MG63 (cell line): Measurements from ENCODE around the gene NDUFB10. TPM values are rescaled to one million over a fixed set of nuclear protein-coding genes. Genes with fewer than 3 reads are reported as not detected.
"Not testable (repeated sequence)": the region's sequence is repeated elsewhere in the genome, so short reads cannot be mapped to it uniquely, and the experiment has no call there.

Source experiments
- DNase-seq: peaks from one replicate; pipeline ENCODE4 v3.0.0-alpha.2; 2020
- H3K27me3 ChIP-seq: fragments of 250-450 bp; sonication (Bioruptor Pico); 2 replicates; pipeline ENCODE4 v1.5.1; 2020; ENCODE audit warnings: mild to moderate bottlenecking, moderate library complexity
- H3K36me3 ChIP-seq: fragments of 250-450 bp; sonication (Bioruptor Pico); 2 replicates; pipeline ENCODE4 v1.5.1; 2020; ENCODE audit warnings: mild to moderate bottlenecking, moderate library complexity
- H3K4me3 ChIP-seq: fragments of 250-450 bp; sonication (Bioruptor Pico); 2 replicates; pipeline ENCODE4 v1.5.1; 2020; ENCODE audit warnings: mild to moderate bottlenecking, moderate library complexity
- H3K9me3 ChIP-seq: fragments of 250-450 bp; sonication (Bioruptor Pico); 2 replicates; pipeline ENCODE4 v1.5.1; 2020; ENCODE audit warnings: mild to moderate bottlenecking, moderate library complexity
- total RNA-seq: library from RNA; depleted of rRNA; stranded (reverse); fragments of >200 nt; shearing (Covaris generic); gene quantifications from 2 replicates; pipeline ENCODE4 v1.2.3, GENCODE V29; 2014; ENCODE audit warnings: low replicate concordance

The NDUFB10 gene
- total RNA-seq, 1 experiment from 2014 or later, result 406 TPM

- DNase-seq, result no peak
- Histone ChIP-seq H3K4me3 (peak overlapping the region; percentile 86), H3K9me3 (no peaks in the 10 kb centered on the region), H3K36me3 (peaks cover 40% of the 10 kb centered on the region), H3K27me3 (no peaks in the 10 kb centered on the region)
These were observed 18.8 kb upstream of the NDUFB10 start for GRCh38 chr16:1940273-1941161.

GRCh38 chr16:1941162-1942046, 17.9 kb upstream of the NDUFB10 start:
- Histone ChIP-seq H3K27me3 (no peaks in the 10 kb centered on the region), H3K9me3 (no peaks in the 10 kb centered on the region), H3K36me3 (peaks cover 40% of the 10 kb centered on the region), H3K4me3 (peak overlapping the region; percentile 86)
- DNase-seq, result peak; percentile 97

GRCh38 chr16:1942047-1942809, 17.1 kb upstream of the NDUFB10 start:
- Histone ChIP-seq H3K36me3 (peaks cover 37% of the 10 kb centered on the region), H3K9me3 (no peaks in the 10 kb centered on the region), H3K4me3 (peak overlapping the region; percentile 86), H3K27me3 (no peaks in the 10 kb centered on the region)
- DNase-seq, result no peak

GRCh38 chr16:1942810-1943726, 16.3 kb upstream of the NDUFB10 start, which contains the start of gene MSRB1:
Gene MSRB1, minus strand, starts transcription at chr16:1943199. Its CDS starts 43 bp downstream, at chr16:1943156.
- Histone ChIP-seq H3K27me3 (no peaks in the 10 kb centered on the region), H3K4me3 (peak within 1 kb of the TSS; percentile 86), H3K9me3 (no peaks in the 10 kb centered on the region), H3K36me3 (peaks cover 30% of the 10 kb centered on the region)
- peak; percentile 99 for DNase-seq

GRCh38 chr16:1944612-1945199, 14.6 kb upstream of the NDUFB10 start:
- H3K4me3 ChIP-seq, result no peak overlapping the region
- DNase-seq, result no peak
- peaks cover 14% of the 10 kb centered on the region for H3K36me3 ChIP-seq
- no peaks in the 10 kb centered on the region for H3K27me3 ChIP-seq
- no peaks in the 10 kb centered on the region for H3K9me3 ChIP-seq

- peaks cover 3% of the 10 kb centered on the region for H3K36me3 ChIP-seq
- no peaks in the 10 kb centered on the region for H3K27me3 ChIP-seq
- H3K4me3 ChIP-seq, result no peak overlapping the region
- H3K9me3 ChIP-seq, result no peaks in the 10 kb centered on the region
- DNase-seq, result no peak
These were observed 13.6 kb upstream of the NDUFB10 start for GRCh38 chr16:1945559-1946391.

- Histone ChIP-seq H3K9me3 (no peaks in the 10 kb centered on the region), H3K36me3 (no peaks in the 10 kb centered on the region), H3K4me3 (no peak overlapping the region), H3K27me3 (no peaks in the 10 kb centered on the region)
- no peak for DNase-seq
These were observed 12.6 kb upstream of the NDUFB10 start for GRCh38 chr16:1946495-1947368.

GRCh38 chr16:1947369-1947670, 12.0 kb upstream of the NDUFB10 start:
- DNase-seq, result no peak
- Histone ChIP-seq H3K4me3 (no peak overlapping the region), H3K27me3 (no peaks in the 10 kb centered on the region), H3K36me3 (no peaks in the 10 kb centered on the region), H3K9me3 (no peaks in the 10 kb centered on the region)

- H3K4me3 ChIP-seq, result no peak overlapping the region
- no peaks in the 10 kb centered on the region for H3K9me3 ChIP-seq
- DNase-seq, result no peak
These were observed 9.8 kb upstream of the NDUFB10 start for GRCh38 chr16:1949507-1949906.

GRCh38 chr16:1950047-1950446, 9.3 kb upstream of the NDUFB10 start:
- Histone ChIP-seq H3K4me3 (no peak overlapping the region), H3K9me3 (no peaks in the 10 kb centered on the region), H3K36me3 (no peaks in the 10 kb centered on the region), H3K27me3 (no peaks in the 10 kb centered on the region)
- DNase-seq, result no peak

More at GRCh38 chr16:1949507-1949906, 9.8 kb upstream of the NDUFB10 start:
- Histone ChIP-seq H3K36me3 (no peaks in the 10 kb centered on the region), H3K27me3 (no peaks in the 10 kb centered on the region)

- H3K9me3 ChIP-seq, result no peaks in the 10 kb centered on the region
- H3K4me3 ChIP-seq, result no peak overlapping the region
- H3K27me3 ChIP-seq, result no peaks in the 10 kb centered on the region
- DNase-seq, result no peak
- H3K36me3 ChIP-seq, result no peaks in the 10 kb centered on the region
These were observed 8.8 kb upstream of the NDUFB10 start for GRCh38 chr16:1950559-1950958.

GRCh38 chr16:1953734-1954133, 5.6 kb upstream of the NDUFB10 start:
- no peaks in the 10 kb centered on the region for H3K27me3 ChIP-seq
- H3K36me3 ChIP-seq, result no peaks in the 10 kb centered on the region
- no peaks in the 10 kb centered on the region for H3K9me3 ChIP-seq
- no peak overlapping the region for H3K4me3 ChIP-seq
- no peak for DNase-seq

- not testable (repeated sequence) for H3K27me3 ChIP-seq, H3K9me3 ChIP-seq, DNase-seq, H3K4me3 ChIP-seq
- H3K36me3 ChIP-seq, result peaks cover 16% of the 10 kb centered on the region
These were observed 1.8 kb upstream of the NDUFB10 start for GRCh38 chr16:1957434-1958142.
